ENCODE measurements around the gene PACRG.

The PACRG gene

DNA sequence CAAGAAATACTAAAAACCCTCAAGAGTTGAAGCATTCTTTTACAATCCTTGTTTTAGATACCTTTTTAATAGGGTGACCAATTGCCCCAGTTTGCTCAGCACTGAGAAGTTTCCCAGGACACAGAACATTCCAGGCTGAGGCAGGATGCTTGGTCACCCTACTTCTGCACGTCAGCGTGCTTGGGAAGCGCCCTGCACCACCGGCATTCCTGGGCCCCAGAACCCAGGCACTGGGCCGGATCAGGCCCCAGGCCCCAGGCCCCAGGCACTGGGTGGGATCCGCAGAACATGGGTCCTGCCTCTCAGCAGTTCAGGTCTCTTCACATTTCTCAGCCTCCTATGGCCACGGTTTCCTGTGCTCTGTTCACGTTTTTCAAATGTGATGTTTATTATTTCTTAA is 472.9 kb downstream of the PACRG start:
- no peaks in the 10 kb centered on the region for H4K20me1 ChIP-seq (ENCODE audit: insufficient read depth)
- TF ChIP-seq, protein P1, sequence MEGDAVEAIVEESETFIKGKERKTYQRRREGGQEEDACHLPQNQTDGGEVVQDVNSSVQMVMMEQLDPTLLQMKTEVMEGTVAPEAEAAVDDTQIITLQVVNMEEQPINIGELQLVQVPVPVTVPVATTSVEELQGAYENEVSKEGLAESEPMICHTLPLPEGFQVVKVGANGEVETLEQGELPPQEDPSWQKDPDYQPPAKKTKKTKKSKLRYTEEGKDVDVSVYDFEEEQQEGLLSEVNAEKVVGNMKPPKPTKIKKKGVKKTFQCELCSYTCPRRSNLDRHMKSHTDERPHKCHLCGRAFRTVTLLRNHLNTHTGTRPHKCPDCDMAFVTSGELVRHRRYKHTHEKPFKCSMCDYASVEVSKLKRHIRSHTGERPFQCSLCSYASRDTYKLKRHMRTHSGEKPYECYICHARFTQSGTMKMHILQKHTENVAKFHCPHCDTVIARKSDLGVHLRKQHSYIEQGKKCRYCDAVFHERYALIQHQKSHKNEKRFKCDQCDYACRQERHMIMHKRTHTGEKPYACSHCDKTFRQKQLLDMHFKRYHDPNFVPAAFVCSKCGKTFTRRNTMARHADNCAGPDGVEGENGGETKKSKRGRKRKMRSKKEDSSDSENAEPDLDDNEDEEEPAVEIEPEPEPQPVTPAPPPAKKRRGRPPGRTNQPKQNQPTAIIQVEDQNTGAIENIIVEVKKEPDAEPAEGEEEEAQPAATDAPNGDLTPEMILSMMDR (conservative IDR thresholded peaks at IDR 0.05; ENCODE audit: low read depth, low read length): no peak
- no peak overlapping the region for H2AFZ ChIP-seq (ENCODE audit: low read depth)
- no peak overlapping the region for H3K27ac ChIP-seq
- H3K27me3 ChIP-seq (ENCODE audit: insufficient read depth, low read depth): no peaks in the 10 kb centered on the region
- no peak overlapping the region for H3K4me2 ChIP-seq
- no peaks in the 10 kb centered on the region for H3K4me1 ChIP-seq (ENCODE audit: low read depth, poor library complexity, severe bottlenecking)
- H3K79me2 ChIP-seq (ENCODE audit: insufficient read depth, low read depth): no peaks in the 10 kb centered on the region
- H3K9ac ChIP-seq: no peak overlapping the region
- H3K36me3 ChIP-seq (ENCODE audit: insufficient read depth): no peaks in the 10 kb centered on the region
- H3K4me3 ChIP-seq (IDR thresholded peaks at IDR 0.05; ENCODE audit: insufficient read depth, low read depth, low read length): no peak overlapping the region

DNA sequence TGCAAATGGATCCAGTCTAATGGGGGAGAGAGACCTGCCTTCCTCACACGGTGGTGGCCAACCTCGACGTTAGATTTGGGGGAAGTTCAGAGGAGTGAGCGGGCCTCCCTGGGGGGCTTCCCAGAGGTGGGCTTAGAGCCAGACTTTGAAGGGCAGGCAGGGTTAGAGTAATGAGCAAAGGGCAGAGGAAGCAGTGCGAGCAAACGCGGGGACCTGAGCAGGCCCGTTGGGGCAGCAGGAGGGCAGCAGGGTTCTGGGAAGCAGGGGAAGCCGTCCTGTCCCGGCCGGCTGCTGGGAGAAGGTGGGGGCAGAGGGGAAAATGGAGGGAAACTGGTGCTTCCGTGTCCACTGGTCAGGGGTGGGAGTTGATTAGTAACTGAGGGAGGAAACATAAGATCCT is 474.1 kb downstream of the PACRG start:
- Histone ChIP-seq H3K4me2 (no peak overlapping the region), H2AFZ (ENCODE audit: low read depth) (no peak overlapping the region), H3K27ac (no peak overlapping the region), H3K79me2 (ENCODE audit: insufficient read depth, low read depth) (no peaks in the 10 kb centered on the region), H3K4me1 (ENCODE audit: low read depth, poor library complexity, severe bottlenecking) (no peaks in the 10 kb centered on the region), H3K27me3 (ENCODE audit: insufficient read depth, low read depth) (no peaks in the 10 kb centered on the region), H3K4me3 (IDR thresholded peaks at IDR 0.05; ENCODE audit: insufficient read depth, low read depth, low read length) (no peak overlapping the region), H4K20me1 (ENCODE audit: insufficient read depth) (no peaks in the 10 kb centered on the region), H3K9ac (no peak overlapping the region), H3K36me3 (ENCODE audit: insufficient read depth) (no peaks in the 10 kb centered on the region)
- TF ChIP-seq, protein P1 (conservative IDR thresholded peaks at IDR 0.05; ENCODE audit: low read depth, low read length): no peak

DNA sequence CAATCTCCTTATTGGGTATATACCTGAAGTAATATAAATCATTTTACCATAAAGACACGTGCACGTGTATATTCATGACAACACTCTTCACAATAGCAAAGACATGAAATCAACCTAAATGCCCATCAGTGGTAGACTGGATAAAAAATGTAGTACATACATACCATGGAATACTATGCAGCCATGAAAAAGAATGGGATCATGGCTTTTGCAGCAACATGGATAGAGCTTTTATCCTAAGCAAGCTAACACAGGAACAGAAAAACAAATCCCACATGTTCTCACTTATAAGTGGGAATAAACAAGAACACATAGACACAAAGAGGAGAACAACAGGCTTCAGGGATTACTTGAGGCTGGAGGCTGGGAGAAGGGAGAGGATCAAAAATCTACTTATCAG is 478.4 kb downstream of the PACRG start:
- H3K9ac ChIP-seq: no peak overlapping the region
- no peaks in the 10 kb centered on the region for H3K79me2 ChIP-seq (ENCODE audit: insufficient read depth, low read depth)
- no peaks in the 10 kb centered on the region for H3K36me3 ChIP-seq (ENCODE audit: insufficient read depth)
- H3K4me3 ChIP-seq (IDR thresholded peaks at IDR 0.05; ENCODE audit: insufficient read depth, low read depth, low read length): no peak overlapping the region
- no peak overlapping the region for H3K27ac ChIP-seq
- H3K4me1 ChIP-seq (ENCODE audit: low read depth, poor library complexity, severe bottlenecking): no peaks in the 10 kb centered on the region
- H3K27me3 ChIP-seq (ENCODE audit: insufficient read depth, low read depth): no peaks in the 10 kb centered on the region
- H3K4me2 ChIP-seq: no peak overlapping the region
- H4K20me1 ChIP-seq (ENCODE audit: insufficient read depth): no peaks in the 10 kb centered on the region
- H2AFZ ChIP-seq (ENCODE audit: low read depth): no peak overlapping the region
- TF ChIP-seq, protein P1 (conservative IDR thresholded peaks at IDR 0.05; ENCODE audit: low read depth, low read length): no peak

DNA sequence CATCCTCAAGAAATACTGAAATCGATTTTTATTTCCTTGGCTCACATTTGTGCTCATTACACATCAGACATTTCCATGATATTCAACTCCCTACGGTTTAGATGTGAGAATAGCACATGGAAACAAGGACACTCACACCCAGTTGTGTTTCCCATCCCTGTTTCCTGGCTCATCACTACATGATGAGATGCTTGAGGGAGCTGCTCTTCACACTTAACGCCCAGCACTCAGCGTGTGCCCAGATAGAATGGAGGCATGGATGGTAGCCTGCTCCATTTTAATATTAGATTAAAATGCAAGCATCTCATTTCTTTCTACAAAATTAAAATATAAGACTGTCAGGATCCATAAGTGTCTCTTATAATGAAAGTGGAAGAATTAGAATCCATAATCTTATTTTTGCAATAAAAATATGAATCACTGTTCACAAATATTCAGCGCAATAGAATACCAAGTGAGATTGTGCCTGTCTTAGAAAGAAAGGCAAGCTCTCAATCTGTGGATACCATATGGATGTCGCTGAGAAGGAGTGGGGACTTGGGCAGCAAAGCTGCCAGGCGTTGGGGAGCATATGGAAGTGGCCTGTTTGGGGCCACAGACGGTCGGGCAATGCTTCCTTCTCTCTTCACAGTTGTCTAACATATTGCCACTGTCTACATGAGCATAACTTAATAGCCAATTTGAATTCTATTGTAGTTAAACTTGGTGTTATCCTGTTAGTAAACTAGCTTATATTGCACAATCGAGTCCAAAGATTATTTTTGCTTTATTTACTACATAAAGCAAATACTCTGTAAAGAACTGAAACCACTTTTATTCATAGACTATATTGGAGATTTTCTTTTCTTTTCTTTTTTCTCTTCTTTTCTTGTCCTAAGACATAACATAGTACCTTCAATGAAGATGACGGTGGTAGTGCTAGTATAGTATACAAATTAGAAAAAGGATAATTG is 479.9 kb downstream of the PACRG start:
- no peaks in the 10 kb centered on the region for H3K79me2 ChIP-seq (ENCODE audit: insufficient read depth, low read depth)
- no peaks in the 10 kb centered on the region for H4K20me1 ChIP-seq (ENCODE audit: insufficient read depth)
- no peak overlapping the region for H3K4me3 ChIP-seq (IDR thresholded peaks at IDR 0.05; ENCODE audit: insufficient read depth, low read depth, low read length)
- TF ChIP-seq, protein P1 (conservative IDR thresholded peaks at IDR 0.05; ENCODE audit: low read depth, low read length): no peak
- H3K27ac ChIP-seq: no peak overlapping the region
- H3K27me3 ChIP-seq (ENCODE audit: insufficient read depth, low read depth): no peaks in the 10 kb centered on the region
- H3K4me2 ChIP-seq: no peak overlapping the region
- H3K4me1 ChIP-seq (ENCODE audit: low read depth, poor library complexity, severe bottlenecking): no peaks in the 10 kb centered on the region
- H3K9ac ChIP-seq: no peak overlapping the region
- H2AFZ ChIP-seq (ENCODE audit: low read depth): no peak overlapping the region
- H3K36me3 ChIP-seq (ENCODE audit: insufficient read depth): no peaks in the 10 kb centered on the region
